IgD-negative memory B cell (primary cell): ENCODE results near the gene CFAP210. TPM values are rescaled to one million over a fixed set of nuclear protein-coding genes. Genes with fewer than 3 reads are reported as not detected.

Experiments used
- H3K27ac Mint-ChIP-seq, 3 donors: one replicate each; pipeline ENCODE4 v1.8.0; 2020 to 2022; ENCODE audit warnings: mild to moderate bottlenecking in 3 of 3, mixed read lengths in 3 of 3, moderate library complexity in 1 of 3
- H3K27me3 Mint-ChIP-seq: one replicate; pipeline ENCODE4 v1.8.0; 2021; ENCODE audit warnings: mixed read lengths
- H3K36me3 Mint-ChIP-seq: one replicate; pipeline ENCODE4 v1.8.0; 2020; ENCODE audit warnings: mild to moderate bottlenecking, mixed read lengths
- H3K4me1 Mint-ChIP-seq, 3 donors: one replicate each; pipeline ENCODE4 v1.8.0; 2020 to 2022; ENCODE audit warnings: mixed read lengths in 3 of 3, mild to moderate bottlenecking in 1 of 3
- H3K4me3 Mint-ChIP-seq, 4 donors: one replicate each; pipeline ENCODE4 v1.8.0; 2020 to 2022; ENCODE audit warnings: mild to moderate bottlenecking in 4 of 4, mixed read lengths in 4 of 4, moderate library complexity in 3 of 4
- H3K9me3 Mint-ChIP-seq, 3 donors: one replicate each; pipeline ENCODE4 v1.8.0; 2020 to 2021; ENCODE audit warnings: mixed read lengths in 3 of 3, mild to moderate bottlenecking in 1 of 3
- polyA plus RNA-seq: library from polyadenylated mRNA; unstranded; fragments of 300-500 nt; fragmentation: Illumina TruSeq; gene quantifications from one replicate; pipeline ENCODE4 v1.2.3, GENCODE V29; 2021

Gene CFAP210
- polyA plus RNA-seq, 1 donor from 2014 or later, result not detected

DNA sequence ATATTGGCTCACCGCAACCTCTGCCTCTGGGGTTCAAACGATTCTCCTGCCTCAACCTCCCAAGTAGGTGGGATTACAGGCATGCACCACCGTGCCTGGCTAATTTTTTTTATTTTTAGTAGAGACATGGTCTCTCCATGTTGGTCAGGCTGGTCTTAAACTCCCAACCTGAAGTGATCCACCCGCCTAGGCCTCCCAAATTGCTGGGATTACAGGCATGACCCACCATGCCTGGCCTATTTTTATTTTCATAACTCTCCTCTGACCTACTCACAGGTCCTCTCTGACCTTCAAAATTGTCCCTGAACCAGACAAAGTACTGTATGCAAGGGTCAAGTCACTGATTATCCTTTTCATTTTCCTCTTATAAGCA is 23.5 kb upstream of the CFAP210 start:
- Mint-ChIP-seq H3K27ac (no peak overlapping the region), H3K27me3 (peaks cover 1% of the 10 kb centered on the region), H3K36me3 (peaks cover 2% of the 10 kb centered on the region), H3K4me3 (no peak overlapping the region), H3K4me1 (peaks cover 0 to 5% (median 2%) of the 10 kb centered on the region in 3 donors), H3K9me3 (no peaks in the 10 kb centered on the region)

DNA sequence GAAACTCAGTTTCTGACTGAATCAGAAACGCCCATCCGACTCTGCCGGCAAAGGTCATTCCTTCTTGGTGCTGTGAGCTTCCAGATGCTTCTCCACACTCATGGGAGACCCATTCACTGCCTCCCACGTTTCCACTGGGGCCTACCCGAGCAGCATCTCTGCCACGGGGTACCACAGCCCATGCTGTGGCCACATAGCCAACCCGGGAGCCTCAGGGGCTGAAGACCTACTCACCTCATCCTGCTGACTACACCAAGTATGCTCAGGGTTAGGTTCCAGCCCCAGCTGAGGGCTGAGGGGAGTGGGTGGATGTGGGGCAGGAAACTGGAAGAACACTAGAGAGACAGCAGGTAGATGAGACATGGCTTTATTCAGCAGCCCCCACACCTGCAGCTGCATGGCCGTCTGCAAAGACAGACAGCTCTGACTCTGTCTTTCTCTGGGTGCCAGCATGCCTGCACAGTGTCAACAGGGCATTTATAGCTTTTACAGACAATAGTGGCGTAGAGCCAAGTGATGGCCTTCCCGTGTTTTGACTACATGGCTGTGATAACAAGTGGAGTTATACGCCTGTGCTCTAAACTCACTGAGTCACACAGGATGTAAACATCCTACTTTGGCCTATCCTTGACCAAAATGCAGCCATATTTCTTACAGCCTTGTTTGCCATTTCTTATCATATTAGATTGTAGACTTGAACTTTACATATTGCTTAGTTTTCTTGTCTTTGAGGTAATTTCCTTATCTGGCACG is 22.9 kb upstream of the CFAP210 start:
- H3K4me1 Mint-ChIP-seq, result peaks cover 0 to 5% (median 2%) of the 10 kb centered on the region in 3 donors
- H3K27me3 Mint-ChIP-seq, result peaks cover 1% of the 10 kb centered on the region
- H3K4me3 Mint-ChIP-seq, result no peak overlapping the region
- no peaks in the 10 kb centered on the region for H3K9me3 Mint-ChIP-seq
- no peak overlapping the region for H3K27ac Mint-ChIP-seq
- peaks cover 2% of the 10 kb centered on the region for H3K36me3 Mint-ChIP-seq

GRCh38 chr2:169716238-169716886 is 22.2 kb upstream of the CFAP210 start:
- H3K9me3 Mint-ChIP-seq, result peaks cover 0 to 2% (median 0%) of the 10 kb centered on the region in 3 donors
- H3K36me3 Mint-ChIP-seq, result peaks cover 4% of the 10 kb centered on the region
- peaks cover 1% of the 10 kb centered on the region for H3K27me3 Mint-ChIP-seq
- H3K27ac Mint-ChIP-seq, result peak overlapping the region in 1 of 3 donors; percentile 86
- no peak overlapping the region for H3K4me3 Mint-ChIP-seq
- peaks cover 0 to 5% (median 2%) of the 10 kb centered on the region in 3 donors for H3K4me1 Mint-ChIP-seq

DNA sequence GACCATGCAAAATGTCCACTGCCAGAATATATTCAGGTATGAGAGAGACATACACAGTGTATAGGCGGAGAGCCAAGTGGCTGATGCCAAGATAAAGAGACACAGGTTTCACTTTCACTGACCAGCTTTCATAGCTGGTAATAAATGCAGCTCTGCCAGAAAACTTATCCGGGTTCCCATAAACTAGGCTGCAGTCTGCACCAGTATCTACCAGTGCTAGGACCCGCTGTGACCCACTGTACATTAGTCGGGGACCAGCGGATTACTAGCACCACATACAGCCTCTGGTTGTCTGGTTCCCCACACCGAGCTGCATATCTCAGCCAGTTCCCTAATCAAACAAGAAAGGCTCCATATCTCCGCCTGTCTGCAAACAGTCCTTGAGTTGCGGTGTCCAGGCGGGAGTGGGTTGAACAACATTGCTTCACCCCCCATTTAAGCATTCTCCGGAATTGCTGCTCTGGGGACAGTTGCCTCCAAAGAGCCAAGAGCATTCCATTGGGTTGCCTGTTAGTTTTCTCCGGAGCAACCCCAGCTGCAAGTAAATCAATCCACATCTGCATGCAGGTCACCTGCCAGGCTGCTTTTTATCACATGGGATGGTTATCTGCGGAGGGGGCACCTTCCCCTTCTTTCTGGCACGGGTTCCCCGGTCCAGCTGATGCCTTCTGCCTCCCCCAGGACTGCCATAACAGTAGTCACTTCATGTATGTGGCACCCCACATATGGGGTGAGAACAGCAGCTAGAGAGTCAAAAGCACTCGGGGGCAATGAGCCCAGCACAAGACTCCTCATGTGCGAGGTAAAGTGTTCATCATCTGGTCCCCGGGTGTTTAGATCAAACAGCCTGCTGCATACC is 21.4 kb upstream of the CFAP210 start:
- Mint-ChIP-seq H3K4me1 (peaks cover 0 to 5% (median 2%) of the 10 kb centered on the region in 3 donors), H3K4me3 (peak overlapping the region in 1 of 4 donors; percentile 12), H3K36me3 (peaks cover 4% of the 10 kb centered on the region), H3K9me3 (peaks cover 0 to 2% (median 0%) of the 10 kb centered on the region in 3 donors), H3K27me3 (peaks cover 1% of the 10 kb centered on the region), H3K27ac (peak overlapping the region in 1 of 3 donors; percentile 86)

- peaks cover 0 to 2% (median 0%) of the 10 kb centered on the region in 3 donors for H3K9me3 Mint-ChIP-seq
- peaks cover 1% of the 10 kb centered on the region for H3K27me3 Mint-ChIP-seq
- H3K36me3 Mint-ChIP-seq, result peaks cover 4% of the 10 kb centered on the region
- no peak overlapping the region for H3K4me3 Mint-ChIP-seq
- peaks cover 0 to 5% (median 2%) of the 10 kb centered on the region in 3 donors for H3K4me1 Mint-ChIP-seq
- no peak overlapping the region for H3K27ac Mint-ChIP-seq
Measured at GRCh38 chr2:169714699-169715098, 20.5 kb upstream of the CFAP210 start.

DNA sequence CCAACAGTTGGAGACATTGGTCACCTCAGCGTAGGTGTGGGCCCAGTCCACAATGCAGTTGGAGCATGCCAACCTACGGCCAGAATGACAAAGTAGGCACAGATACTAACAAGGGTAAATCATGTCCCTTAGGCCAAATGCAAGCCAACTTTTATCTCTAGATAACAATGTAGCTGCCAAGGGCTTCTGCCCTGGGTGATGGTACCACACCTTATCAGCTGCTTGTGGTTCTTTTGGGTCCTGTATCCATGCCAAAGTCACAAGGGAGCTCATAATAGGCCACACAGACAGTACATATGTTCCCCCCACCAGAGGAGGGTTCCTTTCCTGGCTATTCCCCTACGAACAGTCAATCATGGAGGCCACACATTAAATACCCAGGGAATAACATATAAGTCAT is 19.1 kb upstream of the CFAP210 start:
- Mint-ChIP-seq H3K27me3 (peaks cover 1% of the 10 kb centered on the region), H3K27ac (no peak overlapping the region), H3K9me3 (peaks cover 0 to 2% (median 0%) of the 10 kb centered on the region in 3 donors), H3K4me3 (no peak overlapping the region), H3K4me1 (peaks cover 0 to 2% (median 2%) of the 10 kb centered on the region in 3 donors), H3K36me3 (peaks cover 4% of the 10 kb centered on the region)

- Mint-ChIP-seq H3K4me1 (peaks cover 0 to 2% (median 2%) of the 10 kb centered on the region in 3 donors), H3K36me3 (peaks cover 4% of the 10 kb centered on the region), H3K27ac (no peak overlapping the region), H3K27me3 (no peaks in the 10 kb centered on the region), H3K4me3 (no peak overlapping the region), H3K9me3 (peaks cover 0 to 2% (median 0%) of the 10 kb centered on the region in 3 donors)
Measured at GRCh38 chr2:169712791-169713227, 18.6 kb upstream of the CFAP210 start.

GRCh38 chr2:169711751-169712509 is 17.7 kb upstream of the CFAP210 start:
- Mint-ChIP-seq H3K27ac (no peak overlapping the region), H3K4me3 (no peak overlapping the region), H3K4me1 (peaks cover 0 to 2% (median 1%) of the 10 kb centered on the region in 3 donors), H3K27me3 (no peaks in the 10 kb centered on the region), H3K36me3 (peaks cover 8% of the 10 kb centered on the region), H3K9me3 (peaks cover 0 to 2% (median 0%) of the 10 kb centered on the region in 3 donors)

DNA sequence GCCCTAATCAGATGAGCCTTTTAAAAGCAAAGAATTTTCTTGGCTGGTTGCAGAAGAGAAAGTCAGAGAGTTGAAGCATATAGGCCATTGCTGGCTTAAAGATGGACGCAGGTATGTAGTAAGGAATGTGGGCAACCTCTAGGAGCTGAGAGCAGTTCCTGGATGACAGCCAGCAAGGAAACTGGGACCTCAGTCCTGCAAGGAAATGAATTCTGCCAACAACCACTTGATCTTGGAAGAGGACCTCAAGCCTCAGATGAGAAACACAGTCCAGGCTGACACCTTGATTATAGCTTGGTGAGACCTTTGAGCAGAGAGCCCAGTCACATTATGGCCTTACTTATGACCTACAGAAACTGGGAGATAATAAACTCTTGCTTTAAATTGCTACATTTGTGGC is 15.8 kb upstream of the CFAP210 start:
- Mint-ChIP-seq H3K4me3 (no peak overlapping the region), H3K27ac (no peak overlapping the region), H3K36me3 (peaks cover 11% of the 10 kb centered on the region), H3K9me3 (peaks cover 0 to 2% (median 0%) of the 10 kb centered on the region in 3 donors), H3K4me1 (no peaks in the 10 kb centered on the region), H3K27me3 (no peaks in the 10 kb centered on the region)

- Mint-ChIP-seq H3K4me3 (no peak overlapping the region), H3K27ac (no peak overlapping the region), H3K9me3 (peaks cover 0 to 2% (median 0%) of the 10 kb centered on the region in 3 donors), H3K36me3 (peaks cover 12% of the 10 kb centered on the region), H3K27me3 (no peaks in the 10 kb centered on the region), H3K4me1 (no peaks in the 10 kb centered on the region)
Measured at GRCh38 chr2:169709331-169709730, 15.1 kb upstream of the CFAP210 start.

- Mint-ChIP-seq H3K27ac (no peak overlapping the region), H3K27me3 (no peaks in the 10 kb centered on the region), H3K4me3 (no peak overlapping the region), H3K36me3 (peaks cover 12% of the 10 kb centered on the region), H3K4me1 (no peaks in the 10 kb centered on the region), H3K9me3 (peaks cover 0 to 2% (median 0%) of the 10 kb centered on the region in 3 donors)
Measured at GRCh38 chr2:169707626-169708025, 13.4 kb upstream of the CFAP210 start.

- H3K27ac Mint-ChIP-seq, result no peak overlapping the region
- no peak overlapping the region for H3K4me3 Mint-ChIP-seq
- no peaks in the 10 kb centered on the region for H3K4me1 Mint-ChIP-seq
- H3K36me3 Mint-ChIP-seq, result peaks cover 12% of the 10 kb centered on the region
- no peaks in the 10 kb centered on the region for H3K9me3 Mint-ChIP-seq
- no peaks in the 10 kb centered on the region for H3K27me3 Mint-ChIP-seq
Measured at GRCh38 chr2:169705927-169706326, 11.7 kb upstream of the CFAP210 start.

GRCh38 chr2:169704160-169704708 is 10.0 kb upstream of the CFAP210 start:
- no peak overlapping the region for H3K4me3 Mint-ChIP-seq
- H3K36me3 Mint-ChIP-seq, result peaks cover 18% of the 10 kb centered on the region
- no peaks in the 10 kb centered on the region for H3K9me3 Mint-ChIP-seq
- no peaks in the 10 kb centered on the region for H3K27me3 Mint-ChIP-seq
- H3K27ac Mint-ChIP-seq, result no peak overlapping the region
- H3K4me1 Mint-ChIP-seq, result peaks cover 0 to 3% (median 0%) of the 10 kb centered on the region in 3 donors

- Mint-ChIP-seq H3K4me1 (peaks cover 0 to 3% (median 0%) of the 10 kb centered on the region in 3 donors), H3K27ac (no peak overlapping the region), H3K9me3 (no peaks in the 10 kb centered on the region), H3K4me3 (no peak overlapping the region), H3K27me3 (no peaks in the 10 kb centered on the region), H3K36me3 (peaks cover 20% of the 10 kb centered on the region)
Measured at GRCh38 chr2:169702996-169703395, 8.8 kb upstream of the CFAP210 start.
